GM23248 (cell line): ENCODE measurements around the gene UBE2B. TPM values are rescaled to one million over a fixed set of nuclear protein-coding genes. Genes with fewer than 3 reads are reported as not detected.

Experiments
- DNase-seq: peaks from one replicate; pipeline ENCODE4 v3.0.0-alpha.2; 2015
- H2AFZ ChIP-seq: fragments of 200-600 bp; sonication (generic); 2 replicates; pipeline ENCODE4 v1.6.1; 2016; ENCODE audit warnings: antibody characterized with exemption
- H3F3A ChIP-seq: fragments of 200-600 bp; sonication (generic); 2 replicates; pipeline ENCODE4 v1.6.1; 2016; ENCODE audit warnings: mild to moderate bottlenecking, antibody characterized with exemption, mixed run types; ENCODE audit not compliant: insufficient read depth
- H3K27ac ChIP-seq: fragments of 200-600 bp; sonication (generic); 2 replicates; pipeline ENCODE4 v1.5.1; 2016; ENCODE audit warnings: mild to moderate bottlenecking
- H3K27me3 ChIP-seq: fragments of 200-600 bp; sonication (generic); replicated peaks from 2 replicates; pipeline ENCODE4 v1.6.1; 2016; ENCODE audit warnings: mild to moderate bottlenecking; ENCODE audit not compliant: insufficient read depth
- H3K36me3 ChIP-seq: fragments of 200-600 bp; sonication (generic); 2 replicates; pipeline ENCODE4 v1.6.1; 2016; ENCODE audit warnings: low read depth, mild to moderate bottlenecking
- H3K4me1 ChIP-seq: fragments of 200-600 bp; sonication (generic); 2 replicates; pipeline ENCODE4 v1.6.1; 2016; ENCODE audit warnings: mild to moderate bottlenecking; ENCODE audit not compliant: insufficient read depth
- H3K4me2 ChIP-seq: fragments of 200-600 bp; sonication (generic); one replicate; pipeline ENCODE4 v1.6.1; 2016; ENCODE audit warnings: mild to moderate bottlenecking; ENCODE audit not compliant: unreplicated experiment
- H3K4me3 ChIP-seq: fragments of 200-600 bp; sonication (generic); 2 replicates; pipeline ENCODE4 v1.5.1; 2016; ENCODE audit warnings: mild to moderate bottlenecking
- H3K79me2 ChIP-seq: fragments of 200-600 bp; sonication (generic); 2 replicates; pipeline ENCODE4 v1.6.1; 2016; ENCODE audit warnings: mild to moderate bottlenecking; ENCODE audit not compliant: insufficient read depth
- H3K9ac ChIP-seq: fragments of 200-600 bp; sonication (generic); 2 replicates; pipeline ENCODE4 v1.6.1; 2016; ENCODE audit warnings: mild to moderate bottlenecking
- H3K9me2 ChIP-seq: fragments of 200-600 bp; sonication (generic); 2 replicates; pipeline ENCODE4 v1.6.1; 2016; ENCODE audit warnings: mixed run types, mild to moderate bottlenecking, moderate library complexity; ENCODE audit not compliant: insufficient read depth
- H3K9me3 ChIP-seq: fragments of 200-600 bp; sonication (generic); one replicate; pipeline ENCODE4 v1.6.1; 2017; ENCODE audit warnings: low read depth
- H4K20me1 ChIP-seq: fragments of 200-600 bp; sonication (generic); 2 replicates; pipeline ENCODE4 v1.6.0; 2016; ENCODE audit not compliant: insufficient read depth
- EZH2 ChIP-seq: fragments of 200-600 bp; sonication (generic); IDR thresholded peaks from 2 replicates; pipeline ENCODE4 v1.6.1; 2018; ENCODE audit warnings: antibody characterized with exemption, mild to moderate bottlenecking; ENCODE audit not compliant: insufficient read depth, poor library complexity, severe bottlenecking
- EZH2phosphoT487 ChIP-seq: fragments of 200-600 bp; sonication (generic); IDR thresholded peaks from 2 replicates; pipeline ENCODE4 v1.6.1; 2018; ENCODE audit warnings: antibody characterized with exemption, moderate library complexity, mild to moderate bottlenecking, low read depth; ENCODE audit not compliant: insufficient read depth
- WGBS, 2 experiments: methylation state at CpG; one replicate each; pipeline ENCODE4 v1.1.6; 2015 to 2017; ENCODE audit warnings: low lambda C conversion rate in 2 of 2, low coverage in 1 of 2; ENCODE audit errors: missing lambda C conversion rate in 2 of 2; 5-methylcytosine and 5-hydroxymethylcytosine counted together
- in situ Hi-C: fragments of 300-500 bp; cut with MboI; formaldehyde crosslinking; loops from 2 replicates; pipeline ENCODE4 v1.15.0; 2020
- polyA plus RNA-seq: library from polyadenylated mRNA; unstranded; fragments of >200 nt; fragmentation: Nextera tagmentation; extraction: Ambion mirVana; gene quantifications from 2 replicates; pipeline ENCODE4 v1.2.1, GENCODE V29; 2016
- total RNA-seq: library from RNA; depleted of rRNA; stranded (reverse); fragments of >200 nt; shearing (Covaris generic); gene quantifications from 2 replicates; pipeline ENCODE4 v1.2.3, GENCODE V29; 2014

UBE2B gene
- total and polyA plus RNA-seq, 2 experiments from 2014 or later, result 21.7 to 376 TPM

DNA sequence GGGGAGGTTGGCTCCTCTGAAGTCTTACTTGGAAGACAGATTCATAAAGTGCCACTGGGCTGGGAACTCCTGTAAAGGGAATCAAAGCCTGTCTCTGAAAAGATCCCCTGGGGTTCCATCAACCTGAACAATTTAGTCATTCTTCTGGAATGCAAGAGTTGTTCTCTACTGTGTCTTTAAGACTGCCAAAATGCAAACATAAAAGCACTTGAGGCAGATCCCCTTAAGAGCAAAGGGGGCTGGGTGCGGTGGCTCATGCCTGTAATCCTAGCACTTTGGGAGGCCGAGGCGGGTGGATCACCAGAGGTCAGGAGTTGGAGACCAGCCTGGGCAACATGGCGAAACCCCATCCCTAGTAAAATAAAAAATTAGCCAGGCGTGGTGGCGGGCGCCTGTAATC, 23.6 kb downstream of the UBE2B start:
- Histone ChIP-seq H3F3A (peaks cover 49% of the 10 kb centered on the region), H3K9ac (no peak overlapping the region), H2AFZ (no peak overlapping the region), H3K79me2 (peaks cover 25% of the 10 kb centered on the region), H3K27me3 (no peaks in the 10 kb centered on the region), H3K4me3 (no peak overlapping the region), H3K9me2 (no peaks in the 10 kb centered on the region), H4K20me1 (no peaks in the 10 kb centered on the region), H3K9me3 (no peaks in the 10 kb centered on the region), H3K36me3 (peaks cover 64% of the 10 kb centered on the region), H3K4me2 (no peak overlapping the region), H3K27ac (no peak overlapping the region), H3K4me1 (no peaks in the 10 kb centered on the region)
- TF ChIP-seq EZH2, result no peak
- TF ChIP-seq EZH2phosphoT487, result no peak
- in situ Hi-C loops, result no loop called here
- DNase-seq, result no peak
- WGBS, 2 experiments, result 98% methylated on average over 7 of the region's 7 CpGs

DNA sequence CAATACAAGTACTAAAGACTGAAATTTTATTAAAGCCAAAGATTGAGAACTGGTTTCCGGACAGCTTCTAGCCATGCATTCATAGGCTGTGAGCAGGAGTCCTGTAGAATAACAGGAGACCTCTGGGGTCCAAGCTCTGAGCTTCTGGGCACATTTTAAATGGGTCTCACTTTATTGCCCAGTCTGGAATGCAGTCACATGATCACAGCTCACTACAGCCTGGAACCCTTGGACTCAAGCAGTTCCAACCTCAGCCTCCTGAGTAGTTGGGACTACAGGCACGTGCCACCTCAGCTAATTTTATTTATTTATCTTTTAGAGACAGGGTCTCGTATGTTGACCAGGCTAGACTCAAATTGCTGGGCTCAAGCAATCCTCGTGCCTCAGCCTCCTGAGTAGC, 24.9 kb downstream of the UBE2B start:
- peaks cover 13% of the 10 kb centered on the region; the same call in 1 of the 2 replicates for H3K79me2 ChIP-seq
- no peak overlapping the region for H3K4me2 ChIP-seq
- in situ Hi-C loops, result no loop called here
- H2AFZ ChIP-seq, result no peak overlapping the region
- H3K9me3 ChIP-seq, result no peaks in the 10 kb centered on the region
- H3K9me2 ChIP-seq, result no peaks in the 10 kb centered on the region
- no peaks in the 10 kb centered on the region for H3K27me3 ChIP-seq
- H3F3A ChIP-seq, result peaks cover 41% of the 10 kb centered on the region
- DNase-seq, result no peak
- no peak overlapping the region for H3K27ac ChIP-seq
- H3K4me3 ChIP-seq, result no peak overlapping the region
- TF ChIP-seq EZH2phosphoT487 (no peak), EZH2 (no peak)
- H4K20me1 ChIP-seq, result no peaks in the 10 kb centered on the region
- WGBS, 2 experiments, result 96 to 100% methylated on average over 4 of the region's 4 CpGs
- no peak overlapping the region for H3K9ac ChIP-seq
- H3K36me3 ChIP-seq, result peaks cover 50% of the 10 kb centered on the region
- H3K4me1 ChIP-seq, result no peaks in the 10 kb centered on the region

DNA sequence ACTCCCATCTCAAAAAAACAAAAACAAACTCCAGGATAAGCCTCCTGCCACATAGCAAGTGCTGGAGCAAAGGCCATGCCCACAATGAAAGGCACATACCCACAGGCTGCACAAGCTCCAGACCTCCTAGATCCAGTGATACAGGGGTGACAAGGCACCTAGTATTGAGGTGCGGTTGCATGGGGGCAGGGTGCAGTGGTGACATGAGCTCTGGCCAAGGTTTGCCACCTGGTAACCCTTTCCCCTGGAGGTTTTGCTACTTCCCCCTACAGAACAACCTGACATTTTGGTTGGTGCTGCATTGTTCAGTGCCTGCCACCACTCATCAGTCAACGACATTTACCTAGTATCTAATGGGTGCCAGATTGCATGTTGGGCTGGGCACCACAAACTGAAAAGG, 25.8 kb downstream of the UBE2B start:
- TF ChIP-seq EZH2phosphoT487 (no peak), EZH2 (no peak)
- no peak overlapping the region for H3K4me2 ChIP-seq
- no peaks in the 10 kb centered on the region for H3K27me3 ChIP-seq
- H3K79me2 ChIP-seq, result peaks cover 8% of the 10 kb centered on the region; the same call in 1 of the 2 replicates
- no peak overlapping the region for H3K9ac ChIP-seq
- no peaks in the 10 kb centered on the region for H3K9me3 ChIP-seq
- H3K4me3 ChIP-seq, result no peak overlapping the region
- H3K9me2 ChIP-seq, result no peaks in the 10 kb centered on the region
- H3K27ac ChIP-seq, result no peak overlapping the region
- H3K36me3 ChIP-seq, result peaks cover 41% of the 10 kb centered on the region
- H4K20me1 ChIP-seq, result no peaks in the 10 kb centered on the region
- in situ Hi-C loops, result no loop called here
- no peak for DNase-seq
- whole genome bisulfite sequencing, 2 experiments, result 75 to 83% methylated on average over 2 of the region's 2 CpGs
- no peaks in the 10 kb centered on the region for H3K4me1 ChIP-seq
- H3F3A ChIP-seq, result peaks cover 43% of the 10 kb centered on the region
- H2AFZ ChIP-seq, result no peak overlapping the region

DNA sequence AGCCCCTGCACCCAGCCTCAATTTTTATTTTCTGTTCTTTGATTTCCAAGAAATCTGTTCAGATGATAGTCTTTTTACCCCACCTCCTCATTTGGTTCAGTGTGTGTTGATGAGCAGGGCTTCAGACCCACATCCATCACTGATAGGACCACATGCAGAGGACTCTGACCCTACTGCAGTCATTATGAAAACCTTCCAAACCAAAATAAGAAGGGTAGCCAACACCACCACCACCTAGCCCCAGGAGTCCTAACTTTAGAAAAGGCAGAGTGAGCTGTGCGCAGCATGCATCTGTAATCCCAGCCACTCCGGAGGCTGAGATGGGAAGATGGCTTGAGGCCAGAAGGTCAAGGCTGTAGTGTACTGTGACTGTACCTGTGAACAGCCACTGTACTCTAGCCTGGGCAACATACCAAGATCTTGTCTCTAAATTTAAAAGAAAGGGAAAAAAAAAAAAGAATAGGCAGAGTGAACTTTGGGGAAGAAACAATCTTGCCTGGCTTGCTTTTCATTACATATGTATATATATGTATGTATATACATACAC, 27.3 kb downstream of the UBE2B start:
- no peak overlapping the region for H3K4me2 ChIP-seq
- H3K79me2 ChIP-seq, result peaks cover 8% of the 10 kb centered on the region; the same call in 1 of the 2 replicates
- H3K9me2 ChIP-seq, result no peaks in the 10 kb centered on the region
- peaks cover 47% of the 10 kb centered on the region for H3F3A ChIP-seq
- H3K36me3 ChIP-seq, result peaks cover 27% of the 10 kb centered on the region
- H3K9ac ChIP-seq, result no peak overlapping the region
- in situ Hi-C loops, result no loop called here
- no peak overlapping the region for H2AFZ ChIP-seq
- DNase-seq, result no peak
- WGBS, 2 experiments, result 89 to 90% methylated on average over 2 of the region's 2 CpGs
- no peak overlapping the region for H3K4me3 ChIP-seq
- no peak overlapping the region for H3K27ac ChIP-seq
- H3K9me3 ChIP-seq, result no peaks in the 10 kb centered on the region
- H3K27me3 ChIP-seq, result no peaks in the 10 kb centered on the region
- no peak for TF ChIP-seq EZH2
- TF ChIP-seq EZH2phosphoT487, result no peak
- no peaks in the 10 kb centered on the region for H3K4me1 ChIP-seq
- H4K20me1 ChIP-seq, result no peaks in the 10 kb centered on the region
